SW 1271 (cell line): ENCODE measurements around the gene LAX1.
"Not testable (repeated sequence)": the region's sequence is repeated elsewhere in the genome, so short reads cannot be mapped to it uniquely, and the experiment has no call there.

ENCODE experiments used
- DNase-seq, 2 experiments: peaks; one replicate each; lab custom pipeline; 2025; lab: John Stamatoyannopoulos, UW

Gene LAX1, protein sequence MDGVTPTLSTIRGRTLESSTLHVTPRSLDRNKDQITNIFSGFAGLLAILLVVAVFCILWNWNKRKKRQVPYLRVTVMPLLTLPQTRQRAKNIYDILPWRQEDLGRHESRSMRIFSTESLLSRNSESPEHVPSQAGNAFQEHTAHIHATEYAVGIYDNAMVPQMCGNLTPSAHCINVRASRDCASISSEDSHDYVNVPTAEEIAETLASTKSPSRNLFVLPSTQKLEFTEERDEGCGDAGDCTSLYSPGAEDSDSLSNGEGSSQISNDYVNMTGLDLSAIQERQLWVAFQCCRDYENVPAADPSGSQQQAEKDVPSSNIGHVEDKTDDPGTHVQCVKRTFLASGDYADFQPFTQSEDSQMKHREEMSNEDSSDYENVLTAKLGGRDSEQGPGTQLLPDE

DNA sequence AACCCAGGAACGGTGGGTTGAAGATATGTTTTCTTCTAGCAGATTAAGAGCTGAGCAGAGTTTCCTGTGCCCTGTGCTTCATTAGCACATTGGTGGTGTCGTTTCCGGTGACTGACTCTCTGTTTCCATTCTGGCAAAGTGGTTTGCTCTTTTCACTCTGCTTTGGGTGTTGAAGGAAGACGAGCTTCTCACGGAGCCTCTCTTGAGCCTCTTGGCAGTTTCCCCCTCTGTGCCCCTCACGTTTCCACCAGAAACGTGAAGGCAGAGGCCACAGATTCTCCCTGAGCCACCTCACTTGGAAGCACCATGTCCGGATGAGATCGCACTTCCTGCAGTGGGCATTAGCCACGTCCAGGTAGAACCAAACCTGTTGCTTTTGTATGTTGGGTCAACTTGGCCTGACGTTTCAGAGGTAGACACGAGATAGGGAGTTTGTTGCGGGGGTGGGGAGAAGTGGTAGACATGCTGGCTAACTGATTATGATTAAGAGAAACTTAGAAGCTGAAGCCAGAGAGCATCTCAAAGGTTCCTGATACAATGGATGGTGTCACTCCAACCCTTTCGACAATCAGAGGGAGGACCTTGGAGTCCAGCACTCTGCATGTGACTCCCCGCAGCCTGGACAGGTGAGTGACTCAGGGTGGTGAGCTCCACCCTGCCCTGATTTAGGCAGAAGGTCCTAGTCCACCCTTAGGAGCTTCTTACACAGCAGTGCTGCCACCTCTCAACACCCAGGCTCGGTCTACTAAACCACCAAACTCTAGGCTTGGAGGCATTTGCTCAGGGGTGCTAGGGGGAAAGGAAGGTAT, at the start of gene LAX1:
Gene LAX1 (plus strand): TSS at position 155 of the 809 bp plus-strand sequence. CDS start 383 bp downstream, at position 538.
- DNase-seq: no peak

DNA sequence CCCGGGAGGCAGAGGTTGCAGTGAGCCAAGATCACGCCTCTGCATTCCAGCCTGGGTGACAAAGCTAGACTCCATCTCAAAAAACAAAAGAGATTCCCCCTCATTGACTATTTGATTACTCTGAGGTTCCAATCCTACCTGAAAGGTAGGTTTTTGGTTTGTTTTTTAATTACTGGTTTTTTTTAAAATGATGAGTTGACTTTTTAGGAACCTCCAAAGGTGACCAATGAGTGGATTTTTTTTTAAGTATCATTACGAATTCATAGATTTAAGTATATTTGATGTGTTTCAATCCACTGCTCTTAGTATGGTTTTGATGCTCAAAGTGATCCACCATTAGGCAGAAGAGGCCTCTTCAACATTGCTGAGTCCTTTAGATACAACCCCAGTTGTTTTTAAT, 47.9 kb upstream of the LAX1 start:
- DNase-seq: no peak

DNA sequence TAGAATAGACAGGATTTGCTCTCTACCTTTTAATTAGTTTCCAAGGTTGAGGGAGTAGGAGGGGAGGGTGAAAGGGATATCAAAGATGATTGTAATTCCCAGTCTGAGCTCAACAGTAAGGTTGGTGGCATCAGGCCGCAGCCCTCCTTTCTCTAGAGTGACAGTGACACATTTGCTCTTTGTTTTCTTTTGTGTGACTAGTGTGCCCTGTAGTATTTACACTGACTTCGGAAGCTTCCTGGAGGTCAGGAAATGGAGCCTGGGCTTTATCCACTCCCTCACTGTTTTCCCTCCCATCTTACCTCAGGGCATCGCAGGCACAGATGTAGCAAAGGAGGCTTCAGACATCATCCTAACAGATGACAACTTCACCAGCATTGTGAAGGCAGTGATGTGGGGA, 44.7 kb upstream of the LAX1 start:
- no peak for DNase-seq

DNA sequence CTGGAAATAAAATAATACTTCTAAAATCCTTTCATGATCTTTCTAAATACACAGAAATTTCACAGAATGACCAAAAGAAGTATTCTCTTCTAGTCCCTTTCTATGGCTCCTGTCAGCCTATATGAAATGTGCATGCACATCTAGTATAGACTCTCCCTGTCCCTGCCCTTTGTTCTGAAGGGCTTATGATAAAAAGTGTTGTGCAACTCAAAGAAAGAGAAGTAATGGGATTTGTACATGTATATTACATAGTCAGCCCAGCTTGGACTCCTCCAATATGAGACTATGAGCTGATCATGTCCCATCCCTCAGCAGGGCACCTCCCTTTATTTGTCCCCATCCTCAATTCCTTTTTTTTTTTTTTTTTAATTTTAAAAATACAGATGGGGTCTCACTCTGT, 42.1 kb upstream of the LAX1 start:
- DNase-seq: no peak

DNA sequence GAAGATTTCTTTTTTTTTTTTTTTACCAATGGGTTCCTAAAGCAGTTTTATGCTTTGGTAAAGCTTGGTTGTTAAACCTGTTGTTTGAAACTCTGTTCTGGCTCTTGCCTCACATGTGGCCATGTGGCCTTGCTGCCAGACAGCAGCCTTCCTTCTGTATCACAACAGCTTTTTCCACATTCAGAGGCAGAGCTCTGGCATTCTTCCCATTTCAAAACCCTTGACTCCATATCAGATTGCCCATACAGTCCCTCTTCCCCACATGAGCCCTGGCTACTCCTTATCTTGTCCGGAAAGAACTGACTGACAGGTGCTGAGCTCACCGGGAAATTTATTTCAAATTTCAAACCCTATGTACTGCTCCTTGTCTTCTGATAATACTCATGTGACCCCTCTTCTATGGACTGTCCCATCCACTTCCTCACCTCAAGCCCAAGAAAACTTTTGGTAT, 38.5 kb upstream of the LAX1 start:
- DNase-seq: no peak

DNA sequence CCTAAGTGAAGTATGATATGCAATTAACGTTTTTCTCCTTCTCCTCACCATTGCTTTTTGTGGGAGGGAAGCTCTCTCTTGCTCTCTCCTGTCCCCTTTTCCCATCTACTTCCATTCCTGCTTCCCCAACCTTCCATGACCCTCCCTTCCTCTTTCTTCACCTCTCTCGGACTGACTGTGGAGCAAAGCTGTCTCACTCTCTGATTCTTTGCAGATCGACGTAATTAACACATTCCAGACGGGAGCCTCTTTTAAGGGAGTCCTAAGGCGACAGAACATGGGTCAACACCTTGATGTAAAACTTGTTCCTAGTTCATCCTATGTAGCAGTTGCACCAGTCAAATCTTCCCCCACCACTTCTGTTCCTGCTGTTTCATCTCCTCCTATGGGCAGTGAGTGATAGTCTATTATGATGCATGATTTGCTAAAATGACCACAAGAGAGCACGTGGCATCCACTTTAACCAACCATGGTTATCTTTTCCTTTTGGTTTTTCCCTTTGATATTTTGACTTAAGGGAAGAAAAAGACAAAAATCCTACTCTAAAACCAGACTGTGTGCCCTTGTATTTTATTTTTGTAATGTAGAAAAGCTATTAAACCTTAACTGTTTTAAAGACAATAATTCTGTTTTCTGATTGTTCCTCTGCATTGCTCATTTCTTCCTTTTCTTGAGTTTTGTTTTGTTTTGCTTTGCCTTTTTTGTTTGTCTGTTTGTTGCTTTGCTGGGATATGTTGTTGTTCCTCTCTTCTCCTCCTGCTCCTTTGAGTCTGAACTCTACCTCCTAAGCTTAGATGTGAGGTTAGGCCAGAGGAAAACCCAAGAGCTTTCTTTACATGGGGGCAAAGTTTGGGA, 31.7 kb upstream of the LAX1 start:
- no peak for DNase-seq

DNA sequence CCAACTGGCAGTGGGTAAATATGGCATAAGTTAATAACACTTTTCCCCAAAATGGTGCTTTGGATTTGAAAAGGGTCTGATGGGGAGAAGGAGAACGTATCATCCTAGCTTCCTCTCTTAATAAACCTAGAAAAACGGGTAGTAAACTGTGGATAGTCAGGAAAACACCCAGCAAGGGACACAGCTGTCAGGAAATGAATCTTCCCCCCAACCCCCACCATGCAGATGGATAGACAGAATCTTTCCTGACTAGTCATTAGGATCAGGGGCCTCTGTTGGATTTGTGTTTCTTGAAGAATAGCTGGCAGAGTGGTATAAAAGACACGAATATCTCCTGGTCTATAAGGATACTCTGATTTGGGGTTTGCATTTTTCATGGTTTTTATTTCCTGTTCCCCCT, 22.5 kb upstream of the LAX1 start:
- DNase-seq: no peak

DNA sequence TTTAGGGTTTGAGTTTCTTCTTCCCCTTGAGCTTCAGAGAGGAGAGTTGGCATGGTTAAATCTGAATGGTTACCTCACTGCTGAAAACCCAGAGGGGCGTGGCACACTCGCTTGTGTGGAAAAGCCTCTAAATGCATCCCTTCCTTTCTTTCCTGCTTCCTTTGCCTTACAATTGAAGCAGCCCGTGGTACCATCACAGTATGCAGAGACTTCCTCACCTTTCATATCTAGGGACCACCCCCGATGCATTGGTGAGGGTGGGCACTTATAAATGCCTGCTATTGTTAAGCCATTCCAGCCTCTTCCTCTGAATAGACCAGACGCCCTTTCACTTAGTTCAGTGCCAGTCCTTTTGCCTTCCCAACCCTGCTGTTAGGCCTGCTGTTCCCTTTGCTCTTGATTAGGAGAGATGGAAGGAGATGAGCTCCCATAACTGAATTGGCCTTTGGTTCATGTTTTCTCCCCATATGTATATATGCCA, 21.9 kb upstream of the LAX1 start:
- no peak for DNase-seq

DNA sequence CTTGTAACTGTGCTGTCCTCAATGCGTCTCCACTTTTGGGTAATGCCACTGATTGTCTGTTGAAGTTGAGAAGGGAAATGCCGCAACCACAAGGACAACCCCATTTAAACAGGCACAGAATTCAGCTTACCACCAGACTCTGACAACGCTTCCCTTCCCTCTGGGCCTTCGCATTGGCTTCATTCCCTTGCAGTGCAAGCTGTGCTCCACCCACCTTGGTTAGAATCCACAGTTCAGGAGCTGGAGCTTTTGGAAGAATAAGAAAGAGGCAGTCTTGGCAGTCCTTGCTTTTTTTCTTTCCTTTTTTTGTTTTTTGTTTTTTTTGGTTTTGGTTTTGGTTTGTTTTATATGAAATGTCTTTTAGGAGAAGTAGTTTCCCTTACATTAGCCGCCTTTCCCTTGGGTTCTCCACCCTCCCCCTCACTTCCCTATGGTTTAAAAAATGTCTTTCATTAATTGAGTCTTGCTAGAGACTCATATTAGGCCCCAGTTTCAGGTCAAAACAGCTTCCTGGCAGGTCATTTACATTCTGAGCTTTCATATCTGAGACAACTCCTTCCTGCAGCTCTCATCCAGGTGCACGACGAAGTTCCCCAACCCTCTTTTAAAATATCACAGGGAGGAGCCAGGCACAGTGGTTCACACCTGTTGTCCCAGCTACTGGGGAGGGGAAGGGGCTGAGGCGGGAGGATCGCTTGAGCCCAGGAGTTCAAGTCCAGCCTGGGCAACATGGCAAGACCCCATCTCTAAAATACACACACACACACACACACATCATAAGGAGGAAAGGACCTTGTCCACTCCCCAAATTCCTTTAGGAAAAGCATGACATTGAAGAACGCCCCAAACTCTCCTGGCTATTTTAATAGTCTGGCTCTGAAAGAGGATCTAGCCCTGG, 20.7 kb upstream of the LAX1 start:
- no peak for DNase-seq

DNA sequence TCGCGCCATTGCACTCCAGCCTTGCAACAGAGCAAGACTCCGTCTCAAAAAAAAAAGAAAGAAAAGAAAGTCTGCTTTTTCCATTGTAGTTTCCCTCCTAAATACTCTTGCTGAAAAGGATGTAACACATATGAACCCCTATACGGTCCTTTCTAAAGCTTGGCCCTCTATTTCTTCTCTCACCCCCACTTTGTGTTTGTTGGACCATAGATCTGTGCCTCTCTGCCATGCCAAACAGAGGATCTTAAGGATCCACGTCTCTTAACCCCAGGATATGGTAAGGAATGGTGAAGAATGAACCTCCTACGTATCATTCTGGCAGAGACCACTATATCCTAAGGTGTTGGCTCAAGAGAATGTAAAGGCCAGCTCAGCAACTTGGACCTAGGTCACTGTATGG, 18.7 kb upstream of the LAX1 start:
- DNase-seq: no peak

DNA sequence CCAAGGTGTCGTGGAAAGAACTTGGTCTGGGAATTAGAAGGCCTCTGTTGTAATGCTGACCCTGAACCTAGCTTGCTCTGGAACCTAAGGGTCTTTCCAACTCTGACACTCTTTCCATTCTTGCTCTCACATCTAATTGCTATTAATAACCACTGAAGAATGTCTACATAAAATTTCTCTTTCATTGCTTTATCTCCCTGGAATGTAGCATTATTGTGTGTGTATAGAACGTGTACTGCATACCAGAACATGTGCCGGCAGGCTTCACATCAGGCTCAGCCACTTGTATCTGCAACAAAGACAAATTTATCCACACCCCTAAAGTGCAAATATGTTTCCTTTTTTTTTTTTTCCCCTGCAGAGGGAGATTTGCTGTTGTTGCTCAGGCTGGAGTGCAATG, 13.9 kb upstream of the LAX1 start:
- no peak for DNase-seq

DNA sequence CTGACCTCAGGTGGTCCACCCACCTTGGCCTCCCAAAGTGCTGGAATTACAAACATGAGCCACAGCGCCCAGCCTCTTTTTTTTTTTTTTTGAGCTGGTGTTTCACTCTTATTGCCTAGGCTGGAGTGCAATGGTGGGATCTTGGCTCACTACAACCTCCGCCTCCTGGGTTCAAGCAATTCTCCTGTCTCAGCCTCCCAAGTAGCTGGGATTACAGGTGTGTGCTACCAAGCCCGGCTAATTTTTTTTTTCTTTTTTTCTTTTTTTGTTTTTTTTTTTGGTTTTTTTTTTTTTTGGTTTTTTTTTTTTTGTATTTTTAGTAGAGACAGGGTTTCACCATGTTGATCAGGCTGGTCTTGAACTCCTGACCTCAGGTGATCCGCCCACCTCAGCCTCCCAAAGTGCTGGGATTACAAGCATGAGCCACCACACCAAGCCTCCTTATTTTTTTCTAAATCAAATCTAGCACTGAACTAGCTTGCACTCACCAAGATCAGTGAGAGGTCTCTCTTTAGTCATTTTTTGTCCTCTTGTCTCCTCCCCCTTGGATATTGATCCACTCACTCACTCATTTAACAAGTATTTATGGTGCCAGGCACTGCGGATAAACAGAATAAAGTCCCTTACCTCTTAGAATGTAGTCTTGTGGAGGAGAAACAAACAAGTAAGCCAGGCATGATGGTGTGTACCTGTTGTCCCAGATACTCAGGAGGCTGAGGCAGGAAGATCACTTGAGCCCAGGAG, 13.2 kb upstream of the LAX1 start:
- DNase-seq: not testable (repeated sequence)

DNA sequence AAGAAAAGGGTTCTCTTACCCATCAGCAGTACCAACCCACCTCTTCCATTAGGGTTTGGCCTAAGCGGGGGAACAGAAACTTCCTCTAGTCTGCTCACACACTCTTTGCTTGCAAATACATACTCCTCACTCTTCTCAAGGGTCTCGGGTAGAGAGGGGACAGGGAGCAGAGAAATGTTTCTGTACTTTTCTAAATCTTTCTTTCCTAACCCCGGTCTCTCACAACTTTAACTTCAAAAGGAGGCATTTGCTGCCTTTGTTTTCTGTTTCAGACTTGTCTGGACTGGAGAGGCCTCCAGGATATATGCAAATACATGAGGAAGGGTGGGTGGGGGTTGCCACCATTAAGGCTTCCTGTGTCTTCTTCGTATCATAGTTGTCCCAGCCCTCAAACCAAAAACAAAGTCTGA, 10.5 kb upstream of the LAX1 start:
- DNase-seq: no peak

DNA sequence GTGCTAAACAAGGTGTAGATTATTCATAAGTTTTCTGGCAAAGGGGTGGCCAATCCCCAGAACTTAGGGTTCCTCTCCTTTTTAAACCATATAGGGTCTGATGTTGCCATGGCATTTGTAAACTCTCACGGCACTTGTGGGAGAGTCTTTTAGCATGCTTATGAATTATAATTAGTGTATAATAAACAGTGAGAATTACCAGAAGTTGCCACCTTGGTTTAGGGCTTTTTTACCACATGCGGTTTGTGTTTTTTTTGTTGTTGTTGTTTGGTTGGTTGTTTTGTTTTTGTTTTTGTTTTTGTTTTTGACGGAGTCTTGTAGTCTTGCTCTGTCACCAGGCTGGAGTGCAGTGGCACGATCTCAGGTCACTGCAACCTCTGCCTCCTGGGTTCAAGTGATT, 8.9 kb upstream of the LAX1 start:
- no peak for DNase-seq

DNA sequence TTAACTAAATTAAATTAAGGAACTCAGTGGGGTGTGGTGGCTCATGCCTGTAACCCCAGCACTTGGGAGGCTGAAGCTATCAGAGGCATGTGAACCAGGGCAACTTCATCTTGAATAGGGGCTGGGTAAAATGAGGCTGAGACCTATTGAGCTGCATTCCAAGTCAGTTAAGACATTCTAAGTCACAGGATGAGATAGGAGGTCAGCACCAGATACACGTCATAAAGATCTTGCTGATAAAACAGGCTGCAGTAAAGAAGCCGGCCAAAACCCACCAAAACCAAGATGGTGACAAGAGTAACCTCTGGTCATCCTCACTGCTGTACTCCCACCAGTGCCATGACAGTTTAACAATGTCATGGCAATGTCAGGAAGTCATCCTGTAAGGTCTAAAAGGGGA, 6.2 kb upstream of the LAX1 start:
- not testable (repeated sequence) for DNase-seq

DNA sequence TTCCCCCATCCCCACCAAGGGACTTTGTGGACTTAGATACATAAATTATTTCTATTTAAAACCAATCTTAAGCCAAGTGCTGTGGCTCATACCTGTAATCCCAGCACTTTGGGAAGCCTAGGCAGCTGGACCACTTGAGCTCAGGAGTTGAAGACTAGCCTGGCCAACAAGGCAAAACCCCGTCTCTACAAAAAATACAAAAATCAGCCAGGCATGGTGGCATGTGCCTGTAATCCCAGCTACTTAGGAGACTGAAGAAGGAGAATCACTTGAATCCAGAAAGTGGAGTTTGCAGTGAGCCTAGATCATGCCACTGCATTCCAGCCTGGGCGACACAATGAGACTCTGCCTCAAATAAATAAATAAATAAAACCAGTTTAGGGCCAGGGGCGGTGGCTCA, 4.5 kb upstream of the LAX1 start:
- DNase-seq: no peak

DNA sequence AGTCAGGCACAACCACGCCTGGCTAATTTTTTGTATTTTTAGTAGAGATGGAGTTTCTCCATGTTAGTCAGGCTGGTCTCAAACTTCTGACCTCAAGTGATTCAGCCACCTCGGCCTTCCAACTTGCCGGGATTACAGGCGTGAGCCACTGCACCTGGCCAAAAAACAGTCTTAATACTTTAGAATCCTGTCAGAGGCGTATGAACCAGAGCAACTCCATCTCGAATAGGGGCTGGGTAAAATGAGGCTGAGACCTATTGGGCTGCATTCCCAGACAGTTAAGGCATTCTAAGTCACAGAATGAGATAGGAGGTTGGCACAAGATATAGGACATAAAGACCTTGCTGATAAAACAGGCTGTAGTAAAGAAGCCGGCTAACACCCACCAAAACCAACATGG, 3.0 kb upstream of the LAX1 start:
- DNase-seq: not testable (repeated sequence)

DNA sequence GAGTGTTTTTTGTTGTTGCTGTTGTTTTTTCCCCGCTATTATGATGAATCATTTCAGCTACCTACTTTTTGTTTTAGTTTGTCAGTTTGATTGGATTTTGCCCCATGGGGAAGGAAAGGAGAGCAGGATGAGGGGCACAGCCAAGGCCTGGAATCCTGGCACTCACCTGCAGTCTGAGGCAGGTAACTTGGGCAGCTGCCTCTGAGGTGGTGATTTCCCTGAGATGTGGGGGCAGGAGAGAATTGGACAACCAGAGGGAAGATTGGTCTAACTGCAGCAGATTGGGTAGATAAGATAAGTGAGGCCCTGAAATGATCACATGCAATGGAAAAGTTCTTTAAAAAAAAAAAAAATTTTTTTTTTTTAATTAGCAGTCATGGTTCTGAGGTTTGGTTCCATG, 1.5 kb upstream of the LAX1 start:
- no peak for DNase-seq

DNA sequence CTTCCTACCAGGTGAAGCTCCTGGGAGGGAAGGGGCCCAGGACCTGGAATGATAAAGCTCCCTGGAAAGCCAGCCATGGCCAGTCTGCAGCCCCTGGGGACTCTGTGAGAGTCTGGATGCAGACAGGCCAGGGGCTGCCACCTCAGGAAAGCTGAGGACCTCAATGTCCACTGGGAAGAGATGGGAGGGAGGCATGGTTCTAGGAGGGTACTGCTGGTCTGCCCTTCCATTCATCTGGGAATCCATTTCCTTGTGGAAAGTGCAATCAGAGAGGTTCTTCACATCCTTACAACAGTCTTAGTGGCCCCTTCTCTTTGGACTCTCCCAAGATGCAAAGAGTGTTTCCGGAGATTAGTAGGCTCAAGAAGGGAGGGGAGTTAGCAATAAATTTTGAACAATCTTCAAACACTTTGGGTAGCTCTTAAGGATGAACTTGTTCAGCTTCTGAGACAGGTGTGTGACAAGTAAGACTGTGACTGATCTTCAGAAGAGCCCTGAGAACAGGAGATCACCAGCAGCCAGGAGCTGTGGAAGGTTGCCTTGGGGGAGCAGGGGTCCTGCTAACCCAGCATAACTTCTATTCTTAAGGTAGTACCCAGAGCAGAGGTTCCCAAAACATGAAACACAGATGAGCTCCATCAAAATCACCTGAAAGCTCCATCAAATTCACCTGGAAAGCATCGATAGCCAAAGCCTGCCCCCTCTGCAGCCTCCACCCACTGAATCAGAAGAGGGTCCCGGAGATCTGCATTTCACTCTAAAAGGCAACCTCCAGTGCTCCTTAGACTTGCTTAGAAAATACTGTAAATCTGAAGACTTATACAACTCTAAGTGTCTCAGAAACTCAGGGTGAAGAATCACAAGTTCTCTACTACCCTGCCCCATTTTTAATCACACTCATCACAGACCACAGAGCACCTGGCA, 616 bp upstream of the LAX1 start:
- no peak for DNase-seq
